NOMO-1 treated with dmso at 0.1 percent for 144 hours (cell line): Measurements from ENCODE around the gene KRTAP10-9.
"Not testable (repeated sequence)": the region's sequence is repeated elsewhere in the genome, so short reads cannot be mapped to it uniquely, and the experiment has no call there.

Experiments
- DNase-seq: peaks from one replicate; lab custom pipeline; 2025; ENCODE audit not compliant: unreplicated experiment; lab: John Stamatoyannopoulos, UW

The KRTAP10-9 gene

GRCh38 chr21:44658913-44659595, 32.2 kb downstream of the KRTAP10-9 start:
- no peak for DNase-seq

- not testable (repeated sequence) for DNase-seq
Measured at GRCh38 chr21:44661567-44661966, 34.7 kb downstream of the KRTAP10-9 start.

GRCh38 chr21:44664691-44665090, 37.8 kb downstream of the KRTAP10-9 start:
- DNase-seq: no peak

- DNase-seq: no peak
Measured at GRCh38 chr21:44666401-44667320, 39.8 kb downstream of the KRTAP10-9 start, which contains the start of gene KRTAP12-2. TSS of gene KRTAP12-2 (minus strand) at chr21:44666927. CDS start at chr21:44666886, 41 bp downstream.

GRCh38 chr21:44667612-44668011, 40.7 kb downstream of the KRTAP10-9 start:
- DNase-seq: no peak

- DNase-seq: no peak
Measured at GRCh38 chr21:44670642-44671432, 43.9 kb downstream of the KRTAP10-9 start.

- no peak for DNase-seq
Measured at GRCh38 chr21:44671911-44672310, 45.0 kb downstream of the KRTAP10-9 start.

- DNase-seq: no peak
Measured at GRCh38 chr21:44677881-44678280, 51.0 kb downstream of the KRTAP10-9 start.
